Mammary epithelial cell (primary cell): ENCODE measurements around the gene STARD4.

Experiments
- EZH2 ChIP-seq: IDR thresholded peaks from 2 replicates; pipeline ENCODE4 v1.6.1; 2012; ENCODE audit warnings: low read length, inconsistent platforms, borderline replicate concordance
- TF ChIP-seq, protein P1 (sequence below), 2 donors: IDR thresholded peaks in 1 of 2; conservative IDR thresholded peaks in 1 of 2; 2 replicates each; pipeline ENCODE4 v1.5.1; 2011 to 2012; ENCODE audit warnings: inconsistent platforms in 2 of 2, low read length in 2 of 2, mild to moderate bottlenecking in 2 of 2, control low read depth in 1 of 2, low read depth in 1 of 2; ENCODE audit not compliant: insufficient read depth in 1 of 2; ENCODE audit errors: extremely low read depth in 1 of 2

DNA sequence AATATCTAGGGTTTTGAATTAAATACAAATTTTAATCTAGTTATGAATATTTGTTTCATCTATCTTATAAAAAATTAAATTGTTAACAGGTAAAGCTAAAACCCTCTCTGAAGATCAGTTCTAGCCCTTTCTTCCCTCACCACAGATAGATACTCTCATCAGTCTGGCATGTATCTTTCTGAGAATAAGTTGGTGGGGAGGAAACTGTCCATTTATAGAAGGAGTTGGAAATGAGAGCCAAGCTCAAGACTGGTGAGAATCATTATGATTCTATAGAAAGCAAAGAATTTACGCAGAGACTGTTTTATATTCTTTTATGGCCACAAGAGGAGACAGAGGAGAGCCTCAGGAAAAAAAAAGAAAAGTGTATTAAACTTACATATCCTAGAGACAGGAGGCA lies 59.0 kb downstream of the STARD4 start:
- TF ChIP-seq, protein P1, sequence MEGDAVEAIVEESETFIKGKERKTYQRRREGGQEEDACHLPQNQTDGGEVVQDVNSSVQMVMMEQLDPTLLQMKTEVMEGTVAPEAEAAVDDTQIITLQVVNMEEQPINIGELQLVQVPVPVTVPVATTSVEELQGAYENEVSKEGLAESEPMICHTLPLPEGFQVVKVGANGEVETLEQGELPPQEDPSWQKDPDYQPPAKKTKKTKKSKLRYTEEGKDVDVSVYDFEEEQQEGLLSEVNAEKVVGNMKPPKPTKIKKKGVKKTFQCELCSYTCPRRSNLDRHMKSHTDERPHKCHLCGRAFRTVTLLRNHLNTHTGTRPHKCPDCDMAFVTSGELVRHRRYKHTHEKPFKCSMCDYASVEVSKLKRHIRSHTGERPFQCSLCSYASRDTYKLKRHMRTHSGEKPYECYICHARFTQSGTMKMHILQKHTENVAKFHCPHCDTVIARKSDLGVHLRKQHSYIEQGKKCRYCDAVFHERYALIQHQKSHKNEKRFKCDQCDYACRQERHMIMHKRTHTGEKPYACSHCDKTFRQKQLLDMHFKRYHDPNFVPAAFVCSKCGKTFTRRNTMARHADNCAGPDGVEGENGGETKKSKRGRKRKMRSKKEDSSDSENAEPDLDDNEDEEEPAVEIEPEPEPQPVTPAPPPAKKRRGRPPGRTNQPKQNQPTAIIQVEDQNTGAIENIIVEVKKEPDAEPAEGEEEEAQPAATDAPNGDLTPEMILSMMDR (conservative IDR thresholded peaks at IDR 0.05 in 1 of 2, IDR thresholded peaks at IDR 0.05 in 1 of 2; ENCODE audit: extremely low read depth in 1 of 2, insufficient read depth in 1 of 2, low read depth in 1 of 2, low read length in 2 of 2), result no peak
- no peak for TF ChIP-seq EZH2
